Kidney epithelial cell (primary cell): ENCODE measurements around the gene PTTG1. TPM values are rescaled to one million over a fixed set of nuclear protein-coding genes. Genes with fewer than 3 reads are reported as not detected.

ENCODE experiments used
- DNase-seq: peaks from one replicate; pipeline ENCODE4 v3.0.0-alpha.2; 2010; ENCODE audit warnings: low read depth
- H3K27me3 ChIP-seq: 2 replicates; pipeline ENCODE4 v1.6.0; 2011; ENCODE audit warnings: low read length; ENCODE audit not compliant: control insufficient read depth, insufficient read depth
- H3K36me3 ChIP-seq: 2 replicates; pipeline ENCODE4 v1.5.1; 2011; ENCODE audit warnings: low read length; ENCODE audit not compliant: control insufficient read depth, insufficient read depth
- H3K4me3 ChIP-seq: 2 replicates; pipeline ENCODE4 v1.5.1; 2011; ENCODE audit warnings: low read depth, mild to moderate bottlenecking, control low read depth, low read length
- total RNA-seq: library from RNA; depleted of rRNA; stranded (reverse); fragments of >200 nt; gene quantifications from 2 replicates; pipeline ENCODE4 v1.2.3, GENCODE V29; 2015
- TF ChIP-seq, protein P1 (sequence below): IDR thresholded peaks from 2 replicates; pipeline ENCODE4 v1.5.1; 2011; ENCODE audit warnings: mild to moderate bottlenecking, moderate library complexity, low read length, control low read depth, inconsistent platforms; ENCODE audit not compliant: insufficient read depth, poor library complexity, severe bottlenecking

The PTTG1 gene
- total RNA-seq, 1 donor from 2014 or later: 26.0 TPM

DNA sequence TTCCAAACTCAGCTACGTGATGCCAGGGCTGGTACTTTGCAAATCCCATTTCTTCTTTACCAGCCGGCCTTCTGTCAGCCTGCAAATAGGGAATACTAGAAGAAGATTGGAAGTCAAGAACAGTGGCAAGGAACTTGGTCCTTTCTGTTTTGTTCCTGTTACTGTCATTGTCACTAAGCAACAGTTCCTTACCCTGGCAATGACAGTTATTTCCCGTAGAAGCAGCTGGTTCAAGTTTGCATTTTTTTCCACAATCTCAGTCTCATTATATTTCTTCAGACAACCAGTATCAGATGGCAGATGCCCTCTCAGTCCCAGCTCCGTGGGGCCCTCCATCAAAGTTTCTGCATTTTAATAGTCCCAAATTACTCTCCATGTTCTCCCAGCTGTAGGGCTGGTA is 42.1 kb upstream of the PTTG1 start:
- no peak for DNase-seq
- Histone ChIP-seq H3K4me3 (no peak overlapping the region), H3K27me3 (no peaks in the 10 kb centered on the region), H3K36me3 (no peaks in the 10 kb centered on the region)
- TF ChIP-seq, protein P1, sequence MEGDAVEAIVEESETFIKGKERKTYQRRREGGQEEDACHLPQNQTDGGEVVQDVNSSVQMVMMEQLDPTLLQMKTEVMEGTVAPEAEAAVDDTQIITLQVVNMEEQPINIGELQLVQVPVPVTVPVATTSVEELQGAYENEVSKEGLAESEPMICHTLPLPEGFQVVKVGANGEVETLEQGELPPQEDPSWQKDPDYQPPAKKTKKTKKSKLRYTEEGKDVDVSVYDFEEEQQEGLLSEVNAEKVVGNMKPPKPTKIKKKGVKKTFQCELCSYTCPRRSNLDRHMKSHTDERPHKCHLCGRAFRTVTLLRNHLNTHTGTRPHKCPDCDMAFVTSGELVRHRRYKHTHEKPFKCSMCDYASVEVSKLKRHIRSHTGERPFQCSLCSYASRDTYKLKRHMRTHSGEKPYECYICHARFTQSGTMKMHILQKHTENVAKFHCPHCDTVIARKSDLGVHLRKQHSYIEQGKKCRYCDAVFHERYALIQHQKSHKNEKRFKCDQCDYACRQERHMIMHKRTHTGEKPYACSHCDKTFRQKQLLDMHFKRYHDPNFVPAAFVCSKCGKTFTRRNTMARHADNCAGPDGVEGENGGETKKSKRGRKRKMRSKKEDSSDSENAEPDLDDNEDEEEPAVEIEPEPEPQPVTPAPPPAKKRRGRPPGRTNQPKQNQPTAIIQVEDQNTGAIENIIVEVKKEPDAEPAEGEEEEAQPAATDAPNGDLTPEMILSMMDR: no peak

DNA sequence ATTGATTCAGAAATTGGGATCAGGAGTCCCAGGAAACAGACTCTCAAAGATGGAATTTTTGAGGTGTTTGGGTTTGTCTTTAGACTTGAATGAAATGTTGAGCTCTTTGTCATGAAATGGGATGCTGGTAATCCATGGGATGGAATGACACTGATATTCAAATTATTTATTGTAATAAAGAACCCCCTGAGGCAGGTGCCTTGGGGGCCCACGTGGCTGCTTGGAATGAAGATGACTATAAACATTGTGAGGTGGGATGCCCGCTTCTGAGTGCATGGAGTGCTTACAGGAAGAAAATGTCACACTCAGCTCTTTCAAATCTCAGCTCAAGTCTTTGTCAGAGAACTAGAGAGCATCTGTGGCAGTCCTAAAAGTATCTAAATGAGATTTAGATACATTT is 41.6 kb upstream of the PTTG1 start:
- no peaks in the 10 kb centered on the region for H3K27me3 ChIP-seq
- TF ChIP-seq, protein P1: no peak

DNA sequence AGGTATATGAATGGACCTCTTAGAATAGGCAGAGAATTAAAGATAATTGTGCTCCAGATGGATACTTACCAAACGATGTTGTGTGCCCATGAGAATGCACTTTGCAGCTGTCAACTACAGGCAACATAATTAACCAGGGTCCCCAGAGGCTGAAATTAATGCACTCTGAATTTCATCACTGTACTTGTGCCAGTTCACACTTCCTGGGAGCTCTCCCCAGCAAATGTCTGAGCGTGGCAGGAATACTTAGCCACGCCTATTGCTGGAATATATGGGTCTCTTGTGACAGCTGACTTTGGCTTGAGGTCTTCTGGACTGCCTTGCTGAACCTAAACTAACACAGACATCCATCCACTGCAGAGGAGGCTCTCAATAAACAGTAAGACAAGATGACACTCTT is 39.3 kb upstream of the PTTG1 start:
- TF ChIP-seq, protein P1: no peak
- no peak for DNase-seq

More for the DNA sequence above, 41.6 kb upstream of the PTTG1 start:
- Histone ChIP-seq H3K4me3 (no peak overlapping the region), H3K36me3 (no peaks in the 10 kb centered on the region)
- DNase-seq: no peak

DNA sequence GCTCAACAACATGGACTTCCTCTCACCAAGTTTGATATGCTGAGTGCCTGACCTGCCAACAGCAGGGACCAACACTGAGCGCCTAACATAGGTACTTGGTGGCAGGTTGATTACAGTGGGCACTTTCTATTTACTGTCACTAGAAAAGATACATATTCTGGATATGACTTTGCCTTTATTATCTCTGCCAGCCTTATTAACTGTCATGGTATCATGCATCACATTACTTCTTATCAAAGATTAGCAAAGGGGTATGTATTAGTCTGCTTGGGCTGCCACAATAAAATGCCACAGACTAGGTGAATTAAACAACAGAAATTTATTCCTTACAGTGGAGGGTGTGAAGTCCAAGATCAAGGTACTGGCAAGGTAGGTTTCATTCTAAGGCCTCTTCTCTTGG is 37.0 kb upstream of the PTTG1 start:
- H3K36me3 ChIP-seq: no peaks in the 10 kb centered on the region
- no peaks in the 10 kb centered on the region for H3K27me3 ChIP-seq
- TF ChIP-seq, protein P1: no peak
- DNase-seq: no peak
- no peak overlapping the region for H3K4me3 ChIP-seq

More for the DNA sequence above, 39.3 kb upstream of the PTTG1 start:
- Histone ChIP-seq H3K27me3 (no peaks in the 10 kb centered on the region), H3K36me3 (no peaks in the 10 kb centered on the region), H3K4me3 (no peak overlapping the region)

DNA sequence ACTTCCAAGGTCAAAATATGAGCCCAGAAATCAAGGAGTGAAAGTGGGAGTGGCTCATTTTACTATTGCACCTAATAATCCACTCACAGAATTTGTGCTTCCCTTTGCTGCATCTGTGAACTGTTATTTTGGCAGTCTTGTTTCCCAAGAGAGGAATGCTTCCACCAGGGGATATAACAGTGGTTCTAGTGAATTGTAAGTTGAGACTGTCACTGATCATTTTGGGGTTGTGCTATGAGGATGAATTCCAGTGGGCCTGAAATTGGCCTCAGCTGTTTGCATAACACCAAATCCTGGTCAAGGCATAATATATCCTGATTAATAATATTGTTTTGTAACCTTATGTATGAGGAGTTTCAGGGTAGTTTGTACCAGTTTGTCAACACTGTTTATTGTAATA is 36.2 kb upstream of the PTTG1 start:
- TF ChIP-seq, protein P1: no peak
- Histone ChIP-seq H3K36me3 (no peaks in the 10 kb centered on the region), H3K27me3 (no peaks in the 10 kb centered on the region), H3K4me3 (no peak overlapping the region)
- DNase-seq: no peak

DNA sequence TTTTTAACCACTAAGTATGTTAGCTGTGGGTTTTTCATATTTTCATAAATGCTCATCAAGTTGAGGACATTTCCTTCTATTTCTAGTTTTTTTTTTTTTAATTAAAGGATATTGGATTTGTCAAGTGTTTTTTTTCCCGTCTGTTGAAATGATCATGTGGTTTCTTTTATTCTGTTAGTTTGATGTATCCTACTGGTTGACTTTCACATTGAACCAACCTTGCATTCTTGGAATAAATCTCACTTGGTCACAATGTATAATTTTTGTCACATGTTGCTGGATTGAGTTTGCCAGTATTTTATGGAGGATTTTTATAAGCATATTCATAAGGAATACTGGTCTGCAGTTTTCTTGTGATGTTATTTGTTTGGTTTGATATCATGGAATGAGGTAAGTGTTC is 34.2 kb upstream of the PTTG1 start:
- Histone ChIP-seq H3K27me3 (no peaks in the 10 kb centered on the region), H3K36me3 (no peaks in the 10 kb centered on the region), H3K4me3 (no peak overlapping the region)
- DNase-seq: no peak
- TF ChIP-seq, protein P1: no peak
